ENCODE measurements around the gene ROBO1.

GRCh38 chr3:78830470-78830869 lies 937.3 kb downstream of the ROBO1 start:
- TF ChIP-seq, protein P1, sequence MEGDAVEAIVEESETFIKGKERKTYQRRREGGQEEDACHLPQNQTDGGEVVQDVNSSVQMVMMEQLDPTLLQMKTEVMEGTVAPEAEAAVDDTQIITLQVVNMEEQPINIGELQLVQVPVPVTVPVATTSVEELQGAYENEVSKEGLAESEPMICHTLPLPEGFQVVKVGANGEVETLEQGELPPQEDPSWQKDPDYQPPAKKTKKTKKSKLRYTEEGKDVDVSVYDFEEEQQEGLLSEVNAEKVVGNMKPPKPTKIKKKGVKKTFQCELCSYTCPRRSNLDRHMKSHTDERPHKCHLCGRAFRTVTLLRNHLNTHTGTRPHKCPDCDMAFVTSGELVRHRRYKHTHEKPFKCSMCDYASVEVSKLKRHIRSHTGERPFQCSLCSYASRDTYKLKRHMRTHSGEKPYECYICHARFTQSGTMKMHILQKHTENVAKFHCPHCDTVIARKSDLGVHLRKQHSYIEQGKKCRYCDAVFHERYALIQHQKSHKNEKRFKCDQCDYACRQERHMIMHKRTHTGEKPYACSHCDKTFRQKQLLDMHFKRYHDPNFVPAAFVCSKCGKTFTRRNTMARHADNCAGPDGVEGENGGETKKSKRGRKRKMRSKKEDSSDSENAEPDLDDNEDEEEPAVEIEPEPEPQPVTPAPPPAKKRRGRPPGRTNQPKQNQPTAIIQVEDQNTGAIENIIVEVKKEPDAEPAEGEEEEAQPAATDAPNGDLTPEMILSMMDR (IDR thresholded peaks at IDR 0.05): no peak
- TF ChIP-seq EZH2 (IDR thresholded peaks at IDR 0.05; ENCODE audit: borderline replicate concordance, insufficient read depth, low read depth, low read length, poor library complexity, severe bottlenecking): no peak

Data from B cell (primary cell).